ENCODE data around the gene LRP6. TPM values are rescaled to one million over a fixed set of nuclear protein-coding genes. Genes with fewer than 3 reads are reported as not detected.

Gene LRP6
- total and polyA plus RNA-seq, 2 of the 8 experiments (the other 6 are each of a cell fraction or from before 2014, with no cell fraction given) = 53.6 to 73.2 TPM

GRCh38 chr12:12088761-12089160 is 178.1 kb downstream of the LRP6 start:
- Histone ChIP-seq H4K20me1 (replicated peaks in 1 of 2; ENCODE audit: control insufficient read depth in 1 of 2, insufficient read depth in 2 of 2, low read length in 2 of 2) (no peaks in the 10 kb centered on the region), H3K56ac (replicated peaks; ENCODE audit: insufficient read length, low read depth, low read length) (no peak overlapping the region), H3K27me3 (replicated peaks in 1 of 4; ENCODE audit: control insufficient read depth in 3 of 4, extremely low read depth in 1 of 4, insufficient read depth in 3 of 4, low read length in 3 of 4) (peaks cover 0 to 2% (median 0%) of the 10 kb centered on the region in 4 experiments; a peak in 1 of 7 replicates), H4K91ac (replicated peaks; ENCODE audit: insufficient read length, low read length) (no peak overlapping the region), H3K18ac (ENCODE audit: extremely low read depth, low read length) (no peak overlapping the region), H2BK5ac (ENCODE audit: low read depth, low read length) (no peak overlapping the region; the same call in 1 of the 2 replicates), H3K36me3 (ENCODE audit: control insufficient read depth in 2 of 4, insufficient read depth in 4 of 4, low read length in 3 of 4) (no peaks in the 10 kb centered on the region), H3K4ac (replicated peaks; ENCODE audit: insufficient read length, low read depth, low read length) (no peak overlapping the region), H3K27ac (ENCODE audit: low read depth, low read length) (no peak overlapping the region), H2BK120ac (replicated peaks; ENCODE audit: low read depth, low read length) (no peak overlapping the region), H3K4me1 (replicated peaks in 1 of 4; ENCODE audit: control insufficient read depth in 3 of 4, insufficient read depth in 4 of 4, low read length in 3 of 4) (peaks cover 13 to 23% (median 18%) of the 10 kb centered on the region in 4 experiments), H3K4me3 (ENCODE audit: extremely low read depth in 1 of 4, insufficient read depth in 2 of 4, low read depth in 3 of 4, low read length in 4 of 4) (no peak overlapping the region), H3K9me3 (ENCODE audit: insufficient read depth in 2 of 2, low read depth in 1 of 2, low read length in 1 of 2) (0 out of 4 replicates have a peak, but pooled peaks cover 0 to 2% of the 10 kb centered on the region in 2 experiments), H2BK12ac (ENCODE audit: low read depth, low read length) (no peak overlapping the region), H3K4me2 (ENCODE audit: insufficient read depth in 1 of 2, low read depth in 2 of 2, low read length in 2 of 2) (no peak overlapping the region; a peak in 1 of 4 replicates), H3K9ac (replicated peaks in 1 of 4; ENCODE audit: extremely low read depth in 1 of 4, low read depth in 3 of 4, low read length in 3 of 4) (no peak overlapping the region), H3K79me1 (ENCODE audit: low read depth, low read length) (no peaks in the 10 kb centered on the region), H3K23me2 (ENCODE audit: low read depth, low read length) (peaks cover 2% of the 10 kb centered on the region; the same call in 1 of the 2 replicates), H3K23ac (ENCODE audit: insufficient read length) (no peak overlapping the region), H3K14ac (ENCODE audit: insufficient read length) (no peak overlapping the region), H4K8ac (ENCODE audit: extremely low read depth, insufficient read depth, low read length) (no peak overlapping the region), H4K5ac (ENCODE audit: insufficient read length, low read depth, low read length) (no peak overlapping the region), H2BK20ac (ENCODE audit: low read length) (no peak overlapping the region), H2AFZ (ENCODE audit: low read length) (no peak overlapping the region), H2BK15ac (ENCODE audit: low read length) (peak overlapping the region; percentile 1; the same call in 1 of the 2 replicates), H3K79me2 (ENCODE audit: control insufficient read depth in 1 of 2, insufficient read depth in 2 of 2, low read length in 2 of 2) (no peaks in the 10 kb centered on the region), H2AK5ac (ENCODE audit: low read depth, low read length) (no peak overlapping the region)
- FAIRE-seq (no peak), DNase-seq (ENCODE audit: low read depth in 1 of 2, low spot score in 2 of 2) (no peak)
- CTCF ChIA-PET (ENCODE audit: partially characterized antibody) = interaction anchor here (0.6 to 2.1 kb wide), 2 partner anchors 240 to 592 kb away, joined by 3 to 5 read pairs; no protein-coding TSS in a partner anchor
- 96% methylated on average over 9 of the region's 9 CpGs; no CpG with 5 or more reads in 1 of the 2 experiments for WGBS, 2 experiments (ENCODE audit: extremely low coverage in 1 of 2, insufficient coverage in 1 of 2, insufficient read length in 1 of 2, insufficient replicate concordance in 2 of 2, low coverage in 1 of 2, low lambda C conversion rate in 2 of 2, missing lambda C conversion rate in 1 of 2)
- POLR2A ChIA-PET (ENCODE audit: partially characterized antibody) = interaction anchor here (2.0 kb wide), 1 partner anchor 12 kb away, joined by 7 read pairs; no protein-coding TSS in a partner anchor
- TF ChIP-seq RNF2 (IDR thresholded peaks at IDR 0.05; ENCODE audit: borderline replicate concordance, low read depth, low read length, missing control alignments, poor library complexity, severe bottlenecking) = no peak
- TF ChIP-seq HDAC2 (IDR thresholded peaks at IDR 0.05; ENCODE audit: borderline replicate concordance in 1 of 2, low read depth in 2 of 2, low read length in 2 of 2) = no peak
- TF ChIP-seq GABPA (IDR thresholded peaks at IDR 0.05; ENCODE audit: borderline replicate concordance, insufficient read depth, low read length) = no peak
- no peak for TF ChIP-seq SRF (IDR thresholded peaks at IDR 0.05; ENCODE audit: low read depth, low read length)
- TF ChIP-seq JUND (IDR thresholded peaks at IDR 0.05; ENCODE audit: low read length) = no peak
- no peak for TF ChIP-seq KDM4A (IDR thresholded peaks at IDR 0.05; ENCODE audit: low read depth, low read length, severe bottlenecking)
- TF ChIP-seq GTF2F1 (IDR thresholded peaks at IDR 0.05; ENCODE audit: borderline replicate concordance, low read depth, low read length) = no peak
- no peak for TF ChIP-seq SUZ12 (IDR thresholded peaks at IDR 0.05; ENCODE audit: low read length)
- TF ChIP-seq CEBPB (IDR thresholded peaks at IDR 0.05; ENCODE audit: low read depth, low read length) = no peak
- no peak for TF ChIP-seq CREB1 (IDR thresholded peaks at IDR 0.05)
- no peak for TF ChIP-seq TAF1 (IDR thresholded peaks at IDR 0.05; ENCODE audit: low read depth, low read length)
- no peak for TF ChIP-seq EP300 (IDR thresholded peaks at IDR 0.05; ENCODE audit: borderline replicate concordance in 1 of 2, low read depth in 2 of 2, low read length in 2 of 2)
- no peak for TF ChIP-seq BCL11A (IDR thresholded peaks at IDR 0.05; ENCODE audit: low read depth in 2 of 2, low read length in 2 of 2)

All from H1 (cell line).